Erythroblast (primary cell): ENCODE data around the gene IL5RA.

Experiments
- GATA1 ChIP-seq: IDR thresholded peaks from 2 replicates; pipeline ENCODE4 v1.6.1; 2011; ENCODE audit warnings: low read depth, mild to moderate bottlenecking, control low read depth, low read length, moderate library complexity
- POLR2A ChIP-seq: IDR thresholded peaks from 2 replicates; pipeline ENCODE4 v1.6.1; 2011; ENCODE audit warnings: mild to moderate bottlenecking, low read length

- TF ChIP-seq POLR2A (no peak), GATA1 (no peak)
These were observed 56.2 kb downstream of the IL5RA start for GRCh38 chr3:3053974-3054373.
